ENCODE measurements around the gene KCNT1. TPM values are rescaled to one million over a fixed set of nuclear protein-coding genes. Genes with fewer than 3 reads are reported as not detected.

The KCNT1 gene
- total RNA-seq, 1 experiment from 2014 or later = not detected

- DNase-seq (ENCODE audit: low read depth) = no peak
These were observed 7.6 kb upstream of the KCNT1 start for GRCh38 chr9:135694414-135694813.

GRCh38 chr9:135695036-135695435 is 6.9 kb upstream of the KCNT1 start:
- DNase-seq (ENCODE audit: low read depth) = no peak
- in situ Hi-C loops (cut with HindIII; ENCODE audit: low pct_unique_long_range_greater_than_20kb, low sequenced_read_pairs) = no loop called here

More at GRCh38 chr9:135694414-135694813, 7.6 kb upstream of the KCNT1 start:
- in situ Hi-C loops (cut with HindIII; ENCODE audit: low pct_unique_long_range_greater_than_20kb, low sequenced_read_pairs) = no loop called here

- in situ Hi-C loops (cut with HindIII; ENCODE audit: low pct_unique_long_range_greater_than_20kb, low sequenced_read_pairs) = no loop called here
- no peak for DNase-seq (ENCODE audit: low read depth)
These were observed 6.3 kb upstream of the KCNT1 start for GRCh38 chr9:135695642-135696041.

- in situ Hi-C loops (cut with HindIII; ENCODE audit: low pct_unique_long_range_greater_than_20kb, low sequenced_read_pairs) = no loop called here
- no peak for DNase-seq (ENCODE audit: low read depth)
These were observed 5.5 kb upstream of the KCNT1 start for GRCh38 chr9:135696446-135696845.

GRCh38 chr9:135697226-135697625 is 4.8 kb upstream of the KCNT1 start:
- in situ Hi-C loops (cut with HindIII; ENCODE audit: low pct_unique_long_range_greater_than_20kb, low sequenced_read_pairs) = no loop called here
- DNase-seq (ENCODE audit: low read depth) = no peak

- in situ Hi-C loops (cut with HindIII; ENCODE audit: low pct_unique_long_range_greater_than_20kb, low sequenced_read_pairs) = no loop called here
- no peak for DNase-seq (ENCODE audit: low read depth)
These were observed 3.7 kb upstream of the KCNT1 start for GRCh38 chr9:135698236-135698635.

- in situ Hi-C loops (cut with HindIII; ENCODE audit: low pct_unique_long_range_greater_than_20kb, low sequenced_read_pairs) = no loop called here
These were observed 3.2 kb upstream of the KCNT1 start for GRCh38 chr9:135698767-135699166.

GRCh38 chr9:135699440-135699839 is 2.5 kb upstream of the KCNT1 start, which contains the start of gene SOHLH1:
Gene SOHLH1 (minus strand): TSS chr9:135699481. CDS start chr9:135699467, 14 bp downstream.
- in situ Hi-C loops (cut with HindIII; ENCODE audit: low pct_unique_long_range_greater_than_20kb, low sequenced_read_pairs) = no loop called here
- DNase-seq (ENCODE audit: low read depth) = no peak

More at GRCh38 chr9:135698767-135699166, 3.2 kb upstream of the KCNT1 start:
- DNase-seq (ENCODE audit: low read depth) = no peak

GRCh38 chr9:135700525-135700924 is 1.5 kb upstream of the KCNT1 start:
- DNase-seq (ENCODE audit: low read depth) = no peak
- in situ Hi-C loops (cut with HindIII; ENCODE audit: low pct_unique_long_range_greater_than_20kb, low sequenced_read_pairs) = no loop called here

- no peak for DNase-seq (ENCODE audit: low read depth)
- in situ Hi-C loops (cut with HindIII; ENCODE audit: low pct_unique_long_range_greater_than_20kb, low sequenced_read_pairs) = no loop called here
These were observed 672 bp upstream of the KCNT1 start for GRCh38 chr9:135701067-135701958.

- in situ Hi-C loops (cut with HindIII; ENCODE audit: low pct_unique_long_range_greater_than_20kb, low sequenced_read_pairs) = no loop called here
- no peak for DNase-seq (ENCODE audit: low read depth)
These were observed 1.7 kb downstream of the KCNT1 start for GRCh38 chr9:135703726-135704125.

GRCh38 chr9:135704483-135704882 is 2.5 kb downstream of the KCNT1 start:
- in situ Hi-C loops (cut with HindIII; ENCODE audit: low pct_unique_long_range_greater_than_20kb, low sequenced_read_pairs) = no loop called here
- DNase-seq (ENCODE audit: low read depth) = no peak

GRCh38 chr9:135705376-135705775 is 3.4 kb downstream of the KCNT1 start:
- no peak for DNase-seq (ENCODE audit: low read depth)
- in situ Hi-C loops (cut with HindIII; ENCODE audit: low pct_unique_long_range_greater_than_20kb, low sequenced_read_pairs) = no loop called here

GRCh38 chr9:135706288-135706687 is 4.3 kb downstream of the KCNT1 start:
- in situ Hi-C loops (cut with HindIII; ENCODE audit: low pct_unique_long_range_greater_than_20kb, low sequenced_read_pairs) = no loop called here
- DNase-seq (ENCODE audit: low read depth) = no peak

GRCh38 chr9:135707252-135708138 is 5.5 kb downstream of the KCNT1 start:
- in situ Hi-C loops (cut with HindIII; ENCODE audit: low pct_unique_long_range_greater_than_20kb, low sequenced_read_pairs) = no loop called here
- no peak for DNase-seq (ENCODE audit: low read depth)

GRCh38 chr9:135708164-135708563 is 6.2 kb downstream of the KCNT1 start:
- in situ Hi-C loops (cut with HindIII; ENCODE audit: low pct_unique_long_range_greater_than_20kb, low sequenced_read_pairs) = no loop called here
- DNase-seq (ENCODE audit: low read depth) = no peak

- DNase-seq (ENCODE audit: low read depth) = no peak
- in situ Hi-C loops (cut with HindIII; ENCODE audit: low pct_unique_long_range_greater_than_20kb, low sequenced_read_pairs) = no loop called here
These were observed 9.4 kb downstream of the KCNT1 start for GRCh38 chr9:135711391-135711790.

- no peak for DNase-seq (ENCODE audit: low read depth)
- in situ Hi-C loops (cut with HindIII; ENCODE audit: low pct_unique_long_range_greater_than_20kb, low sequenced_read_pairs) = no loop called here
These were observed 9.9 kb downstream of the KCNT1 start for GRCh38 chr9:135711881-135712280.
